Lower leg skin (tissue), 4 donors: ENCODE results near the gene KCNG2. TPM values are rescaled to one million over a fixed set of nuclear protein-coding genes. Genes with fewer than 3 reads are reported as not detected.

ENCODE experiments used
- DNase-seq, 2 donors: peaks; one replicate each; pipeline ENCODE4 v3.0.0-alpha.2; 2019; ENCODE audit warnings: low spot score in 2 of 2
- H3K4me3 ChIP-seq: fragments of 200-600 bp; sonication (generic); 2 replicates; pipeline ENCODE4 v1.5.1; 2017; ENCODE audit warnings: mild to moderate bottlenecking, low read depth; ENCODE audit not compliant: poor library complexity, severe bottlenecking
- CTCF ChIP-seq, 3 donors: fragments of 450-650 bp; IDR thresholded peaks; one replicate each; pipeline ENCODE4 v1.5.1; 2016; ENCODE audit warnings: antibody characterized with exemption in 3 of 3, mild to moderate bottlenecking in 3 of 3, moderate library complexity in 2 of 3
- POLR2A ChIP-seq, 2 donors: fragments of 450-650 bp; IDR thresholded peaks; one replicate each; pipeline ENCODE4 v1.6.1; 2016 to 2017; ENCODE audit warnings: antibody characterized with exemption in 2 of 2, mild to moderate bottlenecking in 1 of 2, moderate library complexity in 1 of 2
- WGBS, 2 donors: methylation state at CpG; one replicate each; pipeline ENCODE4 v1.1.5; 2018; 5-methylcytosine and 5-hydroxymethylcytosine counted together
- intact Hi-C: fragments of 100-400 bp; cut with DNase I; formaldehyde crosslinking; loops from one replicate; pipeline ENCODE4 v1.15.0; 2023; ENCODE audit warnings: low total_unique reads
- total RNA-seq, 4 donors: library from RNA; depleted of rRNA; stranded (reverse); fragments of >200 nt; gene quantifications; one replicate each; pipeline ENCODE4 v1.1.0, GENCODE V29; 2016

KCNG2 gene
- total RNA-seq, 4 donors from 2014 or later: 0.84 TPM; not detected in 3

GRCh38 chr18:79884294-79884962 is 86.7 kb downstream of the KCNG2 start:
- intact Hi-C loops: no loop called here
- WGBS, 2 donors: 75 to 79% methylated on average over 29 of the region's 29 CpGs
- peak in 1 of 2 donors; percentile 77 for DNase-seq
- TF ChIP-seq CTCF (IDR thresholded peaks at IDR 0.05): no peak
- no peak for TF ChIP-seq POLR2A (IDR thresholded peaks at IDR 0.05)
- no peak overlapping the region for H3K4me3 ChIP-seq

DNA sequence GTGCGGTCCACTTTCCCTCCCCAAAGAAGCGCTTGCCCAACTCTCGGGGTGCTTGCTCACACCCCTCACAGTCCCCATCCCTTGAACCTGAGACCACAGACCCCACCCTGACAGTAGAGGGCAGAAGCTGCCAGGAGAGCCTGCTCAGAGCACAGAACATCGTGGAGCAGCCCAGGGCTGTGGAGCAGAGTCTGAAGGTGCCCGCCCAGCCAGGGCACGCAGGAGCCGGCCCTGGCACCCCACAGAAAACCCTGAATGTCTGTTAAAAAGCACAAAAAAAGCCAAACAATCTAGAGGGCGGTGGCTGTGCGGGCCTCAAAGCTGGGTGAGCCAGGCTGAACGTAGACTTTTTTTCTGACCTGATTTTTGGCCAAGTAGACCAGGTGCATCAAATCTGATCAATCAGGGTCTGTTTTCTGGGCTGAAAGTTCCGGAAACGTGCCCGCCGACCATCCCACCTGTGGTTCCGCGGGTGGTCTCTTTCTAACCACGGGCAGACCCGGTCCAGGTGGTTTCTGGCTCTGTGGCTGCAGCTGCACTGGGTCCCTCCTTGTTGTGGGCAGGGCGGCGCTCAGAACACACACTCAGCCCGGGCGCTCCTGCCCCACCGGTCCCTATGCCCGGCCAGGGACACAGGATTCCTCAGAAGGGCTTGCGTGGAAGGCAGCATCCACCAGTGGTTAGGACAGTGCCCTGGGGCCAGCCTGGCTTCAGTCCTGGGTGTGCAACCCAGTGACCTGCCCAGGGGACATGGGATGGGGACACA is 87.4 kb downstream of the KCNG2 start:
- 66 to 87% methylated on average over 23 to 25 of the region's 25 CpGs for WGBS, 2 donors
- intact Hi-C loops: no loop called here
- peak in 1 of 2 donors; percentile 84 for DNase-seq
- no peak overlapping the region for H3K4me3 ChIP-seq
- TF ChIP-seq CTCF (IDR thresholded peaks at IDR 0.05) (no peak), POLR2A (IDR thresholded peaks at IDR 0.05) (no peak)

DNA sequence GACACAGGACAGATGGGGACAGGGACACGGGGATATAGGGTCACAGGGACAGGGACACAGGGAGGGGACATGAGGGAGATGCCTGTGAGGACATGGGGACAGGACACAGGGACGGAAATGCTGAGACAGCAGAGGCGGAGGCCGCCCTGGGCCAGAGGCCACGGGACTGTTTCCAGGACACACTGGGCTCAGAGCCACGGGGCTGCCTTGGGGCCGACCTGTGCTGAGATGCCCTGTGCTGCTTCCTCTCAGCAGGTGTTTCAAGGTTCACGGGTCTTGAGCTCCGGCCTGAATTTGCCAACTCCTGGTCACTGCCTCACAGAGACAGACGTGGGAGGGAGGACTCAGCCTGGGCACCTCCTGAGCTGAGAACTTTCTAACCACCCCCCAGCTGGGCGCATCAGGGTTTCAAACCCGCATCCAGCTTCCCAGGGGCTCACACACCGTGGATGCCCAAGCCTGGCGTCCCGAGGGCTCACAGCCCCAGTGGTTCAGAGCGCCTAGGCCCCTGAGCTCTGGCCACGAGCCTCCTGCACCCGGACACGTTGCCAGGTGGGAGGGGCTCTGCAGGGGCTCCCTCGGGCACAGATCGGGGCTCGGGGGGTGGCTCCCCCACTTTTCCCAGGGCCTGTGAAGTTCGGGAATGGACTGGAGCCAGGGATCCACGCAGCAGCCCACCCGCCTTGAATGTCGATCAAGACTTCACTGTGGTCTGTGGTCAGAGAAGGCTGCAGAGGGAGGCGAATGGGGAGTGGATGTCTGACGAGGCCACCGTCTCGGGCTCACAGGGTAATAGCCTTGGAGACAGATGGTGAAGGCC is 89.7 kb downstream of the KCNG2 start:
- TF ChIP-seq CTCF (IDR thresholded peaks at IDR 0.05): no peak
- TF ChIP-seq POLR2A (IDR thresholded peaks at IDR 0.05): no peak
- DNase-seq: peak in 1 of 2 donors; percentile 82

DNA sequence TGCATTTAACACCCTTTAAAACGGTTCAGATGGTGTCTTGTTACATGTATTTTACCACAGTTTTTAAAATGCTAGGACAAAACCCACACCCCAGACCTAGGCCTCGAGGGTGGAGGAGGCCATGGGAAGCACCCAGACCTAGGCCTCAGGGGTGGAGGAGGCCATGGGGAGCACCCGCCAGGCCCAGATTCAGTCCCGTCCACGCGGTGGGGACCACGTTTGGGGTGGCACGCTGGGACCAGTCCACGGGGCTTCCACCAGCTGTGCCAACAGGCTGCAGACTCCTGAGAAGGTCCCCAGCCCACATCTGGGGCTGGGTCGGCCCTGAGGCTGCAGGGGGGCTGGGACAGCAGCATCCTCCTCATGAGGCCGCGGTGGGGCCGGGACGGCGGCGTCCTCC is 90.3 kb downstream of the KCNG2 start:
- TF ChIP-seq POLR2A (IDR thresholded peaks at IDR 0.05) (no peak), CTCF (IDR thresholded peaks at IDR 0.05) (no peak)
- intact Hi-C loops: no loop called here
- 87 to 92% methylated on average over 9 to 15 of the region's 16 CpGs for WGBS, 2 donors
- peak in 1 of 2 donors; percentile 64 for DNase-seq
- no peak overlapping the region for H3K4me3 ChIP-seq

More for the DNA sequence above, 89.7 kb downstream of the KCNG2 start:
- intact Hi-C loops: no loop called here
- 90 to 92% methylated on average over 25 to 26 of the region's 30 CpGs for WGBS, 2 donors
- no peak overlapping the region for H3K4me3 ChIP-seq

- DNase-seq: no peak
- no peak overlapping the region for H3K4me3 ChIP-seq
- WGBS, 2 donors: 93% methylated on average over 14 of the region's 14 CpGs
- TF ChIP-seq CTCF (IDR thresholded peaks at IDR 0.05) (no peak), POLR2A (IDR thresholded peaks at IDR 0.05) (no peak)
- intact Hi-C loops: no loop called here
These were observed 91.8 kb downstream of the KCNG2 start for GRCh38 chr18:79889569-79889968.
